Stimulated activated naive CD4-positive, alpha-beta T cell (primary cell): Measurements from ENCODE around the gene NELFCD.
"Not testable (repeated sequence)": the region's sequence is repeated elsewhere in the genome, so short reads cannot be mapped to it uniquely, and the experiment has no call there.

Source experiments
- DNase-seq, 6 experiments: peaks; one replicate each; lab custom pipeline; 2025; lab: John Stamatoyannopoulos, UW

Gene NELFCD

DNA sequence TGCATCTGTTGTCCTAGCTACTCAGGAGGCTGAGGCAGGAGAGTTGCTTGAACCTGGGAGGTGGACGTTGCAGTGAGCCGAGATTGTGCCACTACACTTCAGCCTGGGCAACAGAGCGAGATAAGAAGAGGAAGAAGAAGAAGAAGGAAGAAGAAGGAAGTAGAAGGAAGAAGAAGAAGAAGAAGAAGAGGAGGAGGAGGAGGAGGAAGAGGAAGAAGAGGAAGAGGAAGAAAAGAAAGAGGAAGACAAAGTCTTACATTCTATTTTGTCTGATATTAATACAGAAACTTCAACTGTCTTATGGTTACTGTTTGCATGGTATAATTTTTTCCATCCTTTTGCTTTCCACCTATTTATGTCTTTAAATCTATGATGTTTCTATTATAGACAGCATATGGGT lies 7.2 kb upstream of the NELFCD start:
- DNase-seq: no peak

GRCh38 chr20:58975353-58975752 lies 5.7 kb upstream of the NELFCD start:
- no peak for DNase-seq

- no peak for DNase-seq
Measured at GRCh38 chr20:58976061-58976730, 4.9 kb upstream of the NELFCD start.

- no peak for DNase-seq
Measured at GRCh38 chr20:58978351-58979190, 2.5 kb upstream of the NELFCD start.

DNA sequence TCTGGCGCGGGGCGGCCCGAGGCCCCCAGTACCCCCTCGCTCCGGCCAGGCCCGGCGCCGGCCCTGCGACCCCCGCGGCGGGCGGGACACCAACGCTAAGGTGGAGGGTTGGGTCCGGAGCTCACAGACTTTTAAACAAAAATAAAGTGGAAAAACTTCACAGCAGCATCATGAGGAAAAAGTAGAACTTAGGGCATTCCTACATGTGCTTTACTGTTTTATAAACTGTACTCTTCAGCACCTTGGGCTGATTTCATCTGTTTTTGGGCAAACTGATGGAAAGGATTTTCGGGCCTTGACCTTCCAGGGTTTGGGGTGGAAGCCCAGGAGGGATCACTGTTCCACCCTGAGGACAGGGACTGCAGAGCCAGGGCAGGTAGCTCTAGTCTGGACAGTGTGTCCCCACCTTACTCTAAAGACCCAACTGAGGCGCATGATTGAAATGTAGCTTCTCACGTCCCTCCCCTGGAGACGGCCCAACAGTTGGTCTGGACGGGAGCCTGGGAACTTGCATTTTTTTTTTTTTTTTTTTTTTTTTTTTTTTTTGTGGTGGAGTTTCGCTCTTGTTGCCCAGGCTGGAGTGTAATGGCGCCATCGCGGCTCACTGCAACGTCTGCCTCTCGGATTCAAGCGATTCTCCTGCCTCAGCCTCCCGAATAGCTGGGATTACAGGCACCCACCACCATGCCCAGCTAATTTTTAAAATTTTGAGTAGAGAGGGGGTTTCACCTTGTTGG lies 740 bp downstream of the NELFCD start:
- DNase-seq: peak in 3 of 6 experiments; percentile 8 to 54 (median 32)

DNA sequence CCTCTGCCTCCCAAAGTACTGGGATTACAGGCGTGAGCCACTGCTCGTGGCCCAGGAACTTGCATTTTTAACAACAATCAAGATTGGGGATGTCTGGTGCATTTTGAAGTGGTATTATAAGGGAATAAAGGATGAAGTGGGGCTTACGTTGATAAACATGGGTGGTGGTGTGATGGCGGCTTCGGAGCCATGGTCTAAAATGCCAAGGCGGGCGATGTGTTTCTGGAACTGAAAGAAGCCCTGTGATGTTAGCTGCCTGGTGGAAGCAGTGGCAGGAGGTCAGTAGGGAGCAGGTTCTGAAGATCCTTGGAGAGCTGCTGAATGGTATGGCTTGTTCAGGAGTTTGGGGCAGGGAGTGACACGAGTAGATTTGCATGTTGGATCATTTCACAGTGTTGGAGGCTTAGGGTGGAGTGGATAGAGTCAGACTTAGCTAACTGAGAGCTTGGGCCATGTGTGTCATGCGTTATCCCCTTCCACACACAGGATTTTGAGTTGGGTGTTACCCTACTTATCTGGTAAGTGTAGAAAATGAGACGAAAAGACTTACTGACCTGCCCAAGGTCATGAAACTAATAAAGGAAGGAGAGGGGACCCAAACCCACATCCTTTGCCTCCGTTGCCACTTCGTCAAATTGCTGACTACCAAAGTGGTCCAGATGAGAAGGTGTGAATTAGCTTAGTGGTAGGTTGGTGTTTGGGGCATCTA lies 1.5 kb downstream of the NELFCD start:
- DNase-seq: no peak

DNA sequence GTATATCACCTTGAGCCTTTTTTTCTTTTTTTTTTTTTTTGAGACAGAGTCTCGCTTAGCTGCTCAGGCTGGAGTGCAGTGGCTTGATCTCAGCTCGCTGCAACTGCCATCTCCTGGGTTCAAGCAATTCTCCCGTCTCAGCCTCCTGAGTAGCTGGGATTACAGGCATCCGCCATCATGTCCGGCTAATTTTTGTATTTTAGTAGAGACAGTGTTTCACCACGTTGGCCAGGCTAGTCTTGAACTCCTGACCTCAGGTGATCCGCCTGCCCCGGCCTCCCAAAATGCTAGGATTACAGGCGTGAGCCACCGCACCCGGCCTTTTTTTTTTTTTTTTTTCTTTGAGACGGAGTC lies 2.0 kb downstream of the NELFCD start:
- DNase-seq: not testable (repeated sequence)

DNA sequence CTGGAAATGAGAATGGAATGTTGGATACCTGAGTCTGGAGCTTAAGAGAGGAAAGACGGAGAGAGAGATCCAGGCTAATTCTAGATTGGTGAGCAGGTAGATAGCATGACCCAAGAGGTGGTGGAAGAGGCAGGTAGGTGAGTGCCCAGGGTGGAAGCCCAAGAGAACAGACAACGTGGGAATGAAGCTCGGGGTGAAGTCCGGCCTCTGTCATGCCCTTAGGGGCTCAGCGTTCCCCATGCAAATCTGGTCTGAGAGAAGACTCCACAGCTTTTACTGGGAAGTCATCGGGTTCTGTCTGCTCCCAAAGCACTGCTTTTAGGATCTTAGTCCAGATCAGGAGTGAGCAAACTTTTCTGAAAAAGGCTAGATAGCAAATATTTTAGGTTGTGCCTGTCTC lies 3.6 kb downstream of the NELFCD start:
- DNase-seq: no peak

GRCh38 chr20:58985656-58986055 lies 4.6 kb downstream of the NELFCD start:
- DNase-seq: no peak

DNA sequence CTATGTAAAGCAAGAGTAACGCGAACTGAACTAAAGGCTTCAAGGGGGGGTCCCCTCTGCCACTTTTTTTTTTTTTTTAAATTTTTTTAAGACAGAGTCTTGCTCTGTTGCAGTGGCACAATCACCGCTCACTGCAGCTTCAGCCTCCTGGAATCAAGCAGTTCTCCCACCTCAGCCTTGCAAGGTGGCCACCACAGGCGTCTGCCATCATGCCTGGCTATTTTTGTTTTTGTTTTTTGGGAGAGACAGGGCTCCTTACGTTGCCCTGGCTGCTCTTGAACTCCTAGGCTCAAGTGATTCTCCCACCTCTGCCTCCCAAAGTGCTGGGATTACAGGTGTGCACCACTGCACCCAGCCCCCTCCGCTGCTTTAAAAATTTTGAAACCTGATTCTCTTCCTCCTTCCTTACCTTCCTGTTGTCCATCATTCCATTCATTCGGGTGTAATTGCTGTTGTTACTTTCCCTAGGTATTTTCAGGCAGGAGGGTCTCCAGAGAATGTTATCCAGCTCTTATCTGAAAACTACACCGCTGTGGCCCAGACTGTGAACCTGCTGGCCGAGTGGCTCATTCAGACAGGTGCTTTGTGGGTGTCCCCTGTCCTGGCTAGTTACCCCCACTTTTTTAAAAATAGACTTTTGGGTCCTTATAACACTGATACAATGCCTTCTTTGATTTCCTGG lies 5.4 kb downstream of the NELFCD start:
- no peak for DNase-seq

- DNase-seq: no peak
Measured at GRCh38 chr20:58986968-58987517, 6.0 kb downstream of the NELFCD start.

DNA sequence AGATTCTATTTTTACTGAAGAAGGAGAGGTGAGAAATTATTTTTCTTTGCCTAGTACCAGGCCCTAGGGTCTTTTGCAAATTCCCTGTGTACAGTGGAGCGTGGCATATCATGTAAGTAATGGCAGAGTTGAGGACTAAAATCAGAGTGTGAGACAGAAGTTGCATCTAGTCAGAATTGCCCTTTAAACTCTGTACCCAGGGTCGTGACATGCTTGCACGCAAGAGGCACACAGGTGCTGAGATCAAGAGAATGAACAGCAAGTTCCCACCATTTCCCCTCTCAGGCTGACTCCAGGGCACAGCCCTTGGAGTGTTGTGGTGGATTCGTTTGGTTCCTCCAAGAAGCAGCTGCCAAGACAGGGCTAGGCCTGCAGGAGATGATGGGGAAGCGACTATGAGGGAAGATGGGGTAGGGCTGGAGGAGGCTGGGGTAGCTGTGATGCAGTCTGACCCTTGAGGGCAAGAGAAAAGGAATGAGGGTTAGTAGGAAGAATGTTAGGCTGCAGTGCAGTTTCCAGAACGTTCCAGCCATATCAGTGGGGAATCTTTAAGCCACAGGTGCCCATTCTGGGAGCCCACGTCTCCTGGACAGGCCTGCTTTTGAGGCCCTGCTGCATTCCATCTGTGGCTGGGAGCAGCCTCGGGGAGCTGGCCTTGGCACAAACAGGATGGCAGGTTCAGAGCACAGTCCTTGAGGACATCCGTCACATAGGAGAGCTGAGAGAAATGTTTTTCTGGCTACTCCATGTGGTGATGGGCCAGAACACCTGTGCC lies 6.9 kb downstream of the NELFCD start:
- DNase-seq: no peak

GRCh38 chr20:58988565-58988882 lies 7.5 kb downstream of the NELFCD start:
- DNase-seq: no peak

GRCh38 chr20:58989196-58989595 lies 8.1 kb downstream of the NELFCD start:
- DNase-seq: no peak

DNA sequence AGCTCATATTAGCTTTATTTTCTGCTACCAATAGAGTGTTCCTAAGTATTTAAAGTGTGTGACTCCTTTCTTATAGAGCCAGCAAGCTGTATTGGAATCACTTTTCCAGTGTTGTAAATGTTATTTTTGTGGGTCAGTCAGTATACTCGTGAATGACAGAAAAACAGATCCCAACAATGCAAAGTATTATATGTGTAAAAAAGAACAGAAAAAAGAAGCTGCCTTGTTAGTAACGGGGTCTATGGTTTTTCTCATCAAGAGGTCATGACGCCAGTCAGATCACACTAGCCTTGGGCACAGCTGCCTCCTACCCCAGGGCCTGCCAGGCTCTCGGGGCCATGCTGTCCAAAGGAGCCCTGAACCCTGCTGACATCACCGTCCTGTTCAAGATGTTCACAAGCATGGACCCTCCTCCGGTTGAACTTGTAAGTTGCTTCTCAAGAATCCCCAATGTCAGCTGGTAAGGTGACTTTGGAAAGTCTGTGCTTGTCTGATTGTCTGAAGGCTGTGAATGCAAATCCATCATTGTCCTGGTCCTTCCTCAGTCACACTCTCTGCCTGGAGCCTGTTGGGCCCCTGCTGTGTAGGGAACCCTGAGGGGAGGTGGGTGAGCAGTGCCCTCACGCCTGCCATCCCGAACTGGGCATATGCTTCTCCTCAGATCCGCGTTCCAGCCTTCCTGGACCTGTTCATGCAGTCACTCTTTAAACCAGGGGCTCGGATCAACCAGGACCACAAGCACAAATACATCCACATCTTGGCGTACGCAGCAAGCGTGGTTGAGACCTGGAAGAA lies 9.8 kb downstream of the NELFCD start:
- no peak for DNase-seq

DNA sequence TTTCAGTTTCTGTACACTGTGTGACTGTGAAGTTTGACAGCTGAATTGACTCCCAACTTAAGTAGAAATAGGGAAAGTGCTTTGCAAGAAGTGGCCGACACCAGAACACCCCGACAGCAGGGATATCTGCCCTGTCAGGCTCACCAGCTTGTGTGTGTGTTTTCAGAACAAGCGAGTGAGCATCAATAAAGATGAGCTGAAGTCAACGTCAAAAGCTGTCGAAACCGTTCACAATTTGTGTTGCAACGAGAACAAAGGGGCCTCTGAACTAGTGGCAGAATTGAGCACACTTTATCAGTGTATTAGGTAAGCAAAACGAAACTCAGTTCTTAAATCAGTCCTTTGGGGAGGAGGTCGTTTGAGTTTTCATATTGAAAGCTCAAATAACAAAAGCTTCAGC lies 10.7 kb downstream of the NELFCD start:
- no peak for DNase-seq

- DNase-seq: no peak
Measured at GRCh38 chr20:58992911-58993310, 11.9 kb downstream of the NELFCD start.

DNA sequence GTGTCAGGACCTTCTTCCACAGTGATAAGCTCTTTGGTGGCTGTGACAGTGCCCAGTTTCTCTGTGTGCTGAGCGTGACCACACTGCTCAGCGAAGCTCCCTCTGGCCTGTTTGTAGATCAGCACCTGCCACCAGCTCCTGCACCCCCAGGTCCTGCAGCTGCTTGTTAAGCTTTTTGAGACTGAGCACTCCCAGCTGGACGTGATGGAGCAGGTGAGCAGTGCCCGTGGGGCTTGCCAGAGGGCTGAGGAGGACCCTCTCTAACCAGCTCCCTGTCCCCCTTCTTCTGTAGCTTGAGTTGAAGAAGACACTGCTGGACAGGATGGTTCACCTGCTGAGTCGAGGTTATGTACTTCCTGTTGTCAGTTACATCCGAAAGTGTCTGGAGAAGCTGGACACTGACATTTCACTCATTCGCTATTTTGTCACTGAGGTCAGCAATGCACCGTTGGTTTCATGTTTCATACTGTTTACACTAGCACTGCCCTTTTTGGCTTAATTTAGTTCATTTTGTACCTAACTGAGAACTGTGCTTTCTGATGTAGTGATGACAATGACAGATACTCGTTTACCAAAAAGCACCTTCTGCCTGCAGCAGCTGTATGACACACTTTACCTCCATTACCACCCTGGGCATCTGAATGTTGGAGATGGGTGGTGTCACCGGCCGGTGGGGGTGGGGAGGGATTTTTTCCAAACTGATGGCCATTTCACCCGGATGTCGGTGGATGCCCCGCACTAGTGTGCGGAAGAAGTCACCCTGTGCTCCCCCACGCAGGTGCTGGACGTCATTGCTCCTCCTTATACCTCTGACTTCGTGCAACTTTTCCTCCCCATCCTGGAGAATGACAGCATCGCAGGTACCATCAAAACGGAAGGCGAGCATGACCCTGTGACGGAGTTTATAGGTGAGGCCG lies 12.5 kb downstream of the NELFCD start:
- DNase-seq: no peak
